ENCODE data around the gene SUCO. TPM values are rescaled to one million over a fixed set of nuclear protein-coding genes. Genes with fewer than 3 reads are reported as not detected.

The SUCO gene
- total RNA-seq, 4 donors from 2014 or later, result 5.8 to 11.3 (median 6.4) TPM

- intact Hi-C loops (cut with DNase I; ENCODE audit: low total_unique reads) (no loop called here), in situ Hi-C loops (cut with MboI; ENCODE audit: low sequenced_read_pairs in 4 of 4) (no loop called here)
- H3K27ac ChIP-seq, result no peak overlapping the region
- H3K36me3 ChIP-seq, result no peaks in the 10 kb centered on the region
- no peaks in the 10 kb centered on the region for H3K4me1 ChIP-seq
- H3K27me3 ChIP-seq, result no peaks in the 10 kb centered on the region
- no peaks in the 10 kb centered on the region for H3K9me3 ChIP-seq
- no peak for DNase-seq
- no peak overlapping the region for H3K4me3 ChIP-seq
- ATAC-seq, result no peak
- TF ChIP-seq POLR2A (IDR thresholded peaks at IDR 0.05) (no peak), CTCF (IDR thresholded peaks at IDR 0.05 in 4 of 5, conservative IDR thresholded peaks at IDR 0.05 in 1 of 5) (no peak)
Measured at GRCh38 chr1:172499636-172500141, 33.3 kb upstream of the SUCO start.

DNA sequence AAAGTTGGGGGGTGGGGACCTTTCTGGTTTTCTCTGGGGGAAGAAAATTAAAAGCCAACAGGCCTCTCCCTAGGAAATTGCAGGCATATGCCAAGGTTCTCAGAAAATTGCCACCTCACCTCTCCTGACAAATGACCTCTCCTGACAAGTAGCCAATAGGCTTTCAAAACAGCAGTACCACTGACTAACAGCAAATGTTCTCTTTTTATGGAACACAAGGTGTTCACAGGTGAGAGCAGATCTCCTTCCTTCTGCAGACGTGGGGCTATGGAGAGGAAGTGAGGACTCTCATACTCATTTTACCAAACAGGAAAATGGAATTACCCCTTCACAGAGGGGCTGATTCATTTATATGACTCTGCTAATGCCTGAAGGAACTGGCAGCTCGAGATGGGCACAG is 32.7 kb upstream of the SUCO start:
- Histone ChIP-seq H3K4me1 (no peaks in the 10 kb centered on the region), H3K9me3 (no peaks in the 10 kb centered on the region), H3K36me3 (no peaks in the 10 kb centered on the region), H3K4me3 (no peak overlapping the region), H3K27ac (no peak overlapping the region), H3K27me3 (no peaks in the 10 kb centered on the region)
- in situ Hi-C loops (cut with MboI; ENCODE audit: low sequenced_read_pairs in 4 of 4) (no loop called here), intact Hi-C loops (cut with DNase I; ENCODE audit: low total_unique reads) (no loop called here)
- TF ChIP-seq POLR2A (IDR thresholded peaks at IDR 0.05) (no peak), CTCF (IDR thresholded peaks at IDR 0.05 in 4 of 5, conservative IDR thresholded peaks at IDR 0.05 in 1 of 5) (no peak)
- ATAC-seq, result no peak
- no peak for DNase-seq

DNA sequence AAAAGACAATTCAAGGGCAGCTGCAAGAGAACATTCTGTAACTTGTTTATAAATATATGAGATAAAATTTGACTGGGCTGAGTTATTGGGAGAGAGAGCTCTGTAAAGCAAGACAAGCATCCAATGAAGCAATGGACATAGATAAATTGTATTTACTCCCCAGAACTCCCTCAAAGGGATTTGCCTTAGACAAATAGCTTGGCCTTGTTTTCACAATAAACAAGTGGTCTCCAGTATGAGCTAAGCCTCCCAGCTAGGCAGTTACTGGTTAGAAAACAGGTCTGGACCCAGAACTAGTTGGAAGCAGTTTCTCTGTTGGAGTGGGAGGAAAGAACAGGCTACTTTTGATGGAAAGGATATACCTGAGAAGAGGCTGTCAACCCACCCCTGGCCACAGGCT is 25.2 kb upstream of the SUCO start:
- no peaks in the 10 kb centered on the region for H3K36me3 ChIP-seq
- H3K9me3 ChIP-seq, result no peaks in the 10 kb centered on the region
- no peaks in the 10 kb centered on the region for H3K4me1 ChIP-seq
- in situ Hi-C loops (cut with MboI; ENCODE audit: low sequenced_read_pairs in 4 of 4), result no loop called here
- DNase-seq, result no peak
- no peak overlapping the region for H3K4me3 ChIP-seq
- intact Hi-C loops (cut with DNase I; ENCODE audit: low total_unique reads), result no loop called here
- TF ChIP-seq POLR2A (IDR thresholded peaks at IDR 0.05), result no peak
- TF ChIP-seq CTCF (IDR thresholded peaks at IDR 0.05 in 4 of 5, conservative IDR thresholded peaks at IDR 0.05 in 1 of 5), result no peak
- no peak overlapping the region for H3K27ac ChIP-seq
- no peak for ATAC-seq
- H3K27me3 ChIP-seq, result no peaks in the 10 kb centered on the region

DNA sequence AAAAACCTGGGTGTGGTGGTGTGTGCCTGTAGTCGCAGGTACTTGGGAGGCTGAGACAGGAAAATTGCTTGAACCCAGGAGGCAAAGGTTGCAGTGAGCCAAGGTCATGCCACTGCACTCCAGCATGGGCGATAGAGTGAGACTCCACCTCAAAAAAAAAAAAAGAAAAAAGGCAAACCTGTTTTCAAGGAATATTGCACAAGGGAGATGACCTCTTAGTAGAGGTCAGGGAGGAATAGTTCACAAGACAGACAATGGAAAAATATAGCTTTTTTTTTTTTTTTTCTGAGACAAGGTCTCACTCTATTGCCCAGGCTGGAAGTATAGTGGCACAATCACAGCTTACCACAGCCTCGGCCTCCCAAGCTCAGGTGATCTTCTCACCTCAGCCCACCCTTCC is 22.5 kb upstream of the SUCO start:
- TF ChIP-seq POLR2A (IDR thresholded peaks at IDR 0.05) (no peak), CTCF (IDR thresholded peaks at IDR 0.05 in 4 of 5, conservative IDR thresholded peaks at IDR 0.05 in 1 of 5) (no peak)
- intact Hi-C loops (cut with DNase I; ENCODE audit: low total_unique reads) (no loop called here), in situ Hi-C loops (cut with MboI; ENCODE audit: low sequenced_read_pairs in 4 of 4) (no loop called here)
- Histone ChIP-seq H3K27ac (no peak overlapping the region), H3K4me1 (no peaks in the 10 kb centered on the region), H3K36me3 (no peaks in the 10 kb centered on the region), H3K4me3 (no peak overlapping the region), H3K27me3 (no peaks in the 10 kb centered on the region), H3K9me3 (no peaks in the 10 kb centered on the region)
- DNase-seq (no peak), ATAC-seq (no peak)

GRCh38 chr1:172512591-172512990 is 20.4 kb upstream of the SUCO start:
- no peak for ATAC-seq
- H3K9me3 ChIP-seq, result no peaks in the 10 kb centered on the region
- in situ Hi-C loops (cut with MboI; ENCODE audit: low sequenced_read_pairs in 4 of 4), result no loop called here

More at GRCh38 chr1:172512591-172512990, 20.4 kb upstream of the SUCO start:
- Histone ChIP-seq H3K27me3 (no peaks in the 10 kb centered on the region), H3K36me3 (no peaks in the 10 kb centered on the region), H3K4me1 (no peaks in the 10 kb centered on the region), H3K4me3 (no peak overlapping the region), H3K27ac (no peak overlapping the region)
- intact Hi-C loops (cut with DNase I; ENCODE audit: low total_unique reads), result no loop called here
- no peak for DNase-seq
- TF ChIP-seq POLR2A (IDR thresholded peaks at IDR 0.05), result no peak
- TF ChIP-seq CTCF (IDR thresholded peaks at IDR 0.05 in 4 of 5, conservative IDR thresholded peaks at IDR 0.05 in 1 of 5), result no peak

Measured in gastrocnemius medialis (tissue), 4 donors.